GM19438 (cell line): ENCODE results near the gene AQP12B.
"Not testable (repeated sequence)": the region's sequence is repeated elsewhere in the genome, so short reads cannot be mapped to it uniquely, and the experiment has no call there.

Experiments
- ATAC-seq: cut with Tn5 transposase; IDR thresholded peaks from one replicate; pipeline ENCODE4 v1.9.1; 2021; ENCODE audit warnings: low read depth; ENCODE audit not compliant: unreplicated experiment

AQP12B gene

GRCh38 chr2:240701736-240702639 is 19.3 kb upstream of the AQP12B start:
- ATAC-seq = no peak

GRCh38 chr2:240701091-240701735 is 18.5 kb upstream of the AQP12B start:
- no peak for ATAC-seq

- not testable (repeated sequence) for ATAC-seq
These were observed 17.9 kb upstream of the AQP12B start for GRCh38 chr2:240700616-240701015.

GRCh38 chr2:240699835-240700234 is 17.1 kb upstream of the AQP12B start:
- not testable (repeated sequence) for ATAC-seq

GRCh38 chr2:240698852-240699561 is 16.3 kb upstream of the AQP12B start:
- not testable (repeated sequence) for ATAC-seq

- not testable (repeated sequence) for ATAC-seq
These were observed 13.8 kb upstream of the AQP12B start for GRCh38 chr2:240696469-240696868.

GRCh38 chr2:240695593-240695992 is 12.9 kb upstream of the AQP12B start:
- not testable (repeated sequence) for ATAC-seq

- not testable (repeated sequence) for ATAC-seq
These were observed 11.6 kb upstream of the AQP12B start for GRCh38 chr2:240694304-240694703.

GRCh38 chr2:240692583-240693561 is 10.2 kb upstream of the AQP12B start:
- not testable (repeated sequence) for ATAC-seq

- not testable (repeated sequence) for ATAC-seq
These were observed 9.1 kb upstream of the AQP12B start, which contains the start of gene AQP12A for GRCh38 chr2:240691631-240692420. Gene AQP12A (plus strand): TSS chr2:240691866. CDS start chr2:240691914, 48 bp downstream.

- ATAC-seq = not testable (repeated sequence)
These were observed 8.4 kb upstream of the AQP12B start for GRCh38 chr2:240691075-240691427.

GRCh38 chr2:240690421-240691074 is 7.9 kb upstream of the AQP12B start:
- not testable (repeated sequence) for ATAC-seq

GRCh38 chr2:240689975-240690374 is 7.3 kb upstream of the AQP12B start:
- no peak for ATAC-seq

GRCh38 chr2:240688553-240688919 is 5.9 kb upstream of the AQP12B start:
- ATAC-seq = no peak

- no peak for ATAC-seq
These were observed 5.3 kb upstream of the AQP12B start for GRCh38 chr2:240687741-240688552.

- no peak for ATAC-seq
These were observed 4.5 kb upstream of the AQP12B start for GRCh38 chr2:240687045-240687740.

- ATAC-seq = no peak
These were observed 3.8 kb upstream of the AQP12B start for GRCh38 chr2:240686460-240686859.
